GM19395 (cell line): ENCODE results near the gene LHFPL6.

Experiments used
- ATAC-seq: cut with Tn5 transposase; IDR thresholded peaks from one replicate; pipeline ENCODE4 v1.9.1; 2021; ENCODE audit warnings: mild to moderate bottlenecking, moderate library complexity; ENCODE audit not compliant: unreplicated experiment

The LHFPL6 gene

DNA sequence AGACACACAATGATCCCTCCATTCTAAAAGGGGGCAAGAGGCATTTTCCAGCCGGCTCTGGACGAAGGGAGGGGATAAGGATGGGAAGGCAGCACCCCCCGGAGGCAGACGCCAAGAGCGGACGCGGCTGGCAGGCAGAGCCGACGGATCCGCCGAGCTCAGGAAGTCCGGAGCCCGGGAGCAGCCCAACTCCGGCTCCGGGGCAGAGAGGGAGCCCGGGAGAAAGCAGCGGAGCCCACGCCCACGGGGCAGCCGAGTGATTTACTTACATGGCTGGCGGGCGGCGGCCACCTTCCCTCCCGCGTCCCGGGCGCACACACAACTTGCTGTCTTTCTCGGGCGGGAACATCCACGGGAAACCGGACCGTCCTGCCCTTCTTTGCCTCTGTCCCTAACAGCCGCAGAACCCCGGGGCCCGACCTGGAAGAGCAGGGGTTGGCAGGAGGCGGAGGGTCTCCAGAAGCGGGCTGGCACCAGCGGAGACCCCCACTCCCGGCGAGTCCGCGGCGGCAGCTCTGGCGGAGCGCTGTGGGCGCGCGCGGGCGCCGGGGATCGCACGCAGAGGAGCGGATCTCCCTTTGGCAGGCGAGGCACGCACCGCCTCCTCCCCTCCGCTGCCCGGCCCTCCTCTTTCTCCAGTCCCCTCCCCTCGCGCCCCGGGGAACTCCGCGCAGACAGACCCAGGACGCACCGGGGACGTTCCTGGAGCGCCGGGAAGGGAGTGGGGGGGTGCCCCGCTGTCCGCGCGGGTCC is at the start of gene LHFPL6:
LHFPL6 (minus strand) TSS at position 580 of the 753 bp plus-strand sequence.
- peak; percentile 86 for ATAC-seq

DNA sequence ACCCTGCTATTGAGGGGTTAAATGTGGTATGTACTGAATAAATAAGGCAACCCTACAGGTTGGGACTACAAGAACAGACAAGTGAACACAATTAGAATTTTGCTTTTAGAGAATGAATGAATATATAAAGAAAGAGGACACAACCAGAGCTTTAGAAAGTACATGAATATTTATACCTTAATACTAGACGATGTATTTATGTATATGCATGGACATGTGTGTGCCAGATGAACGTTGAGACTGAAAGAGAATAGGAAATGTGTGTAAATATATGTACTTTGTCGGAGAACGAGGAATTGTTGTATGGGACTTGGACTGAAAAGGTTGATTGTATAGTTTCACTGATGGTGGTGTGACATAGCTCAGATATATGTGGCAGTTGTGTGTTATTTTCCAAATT is 43.1 kb upstream of the LHFPL6 start:
- ATAC-seq = no peak

DNA sequence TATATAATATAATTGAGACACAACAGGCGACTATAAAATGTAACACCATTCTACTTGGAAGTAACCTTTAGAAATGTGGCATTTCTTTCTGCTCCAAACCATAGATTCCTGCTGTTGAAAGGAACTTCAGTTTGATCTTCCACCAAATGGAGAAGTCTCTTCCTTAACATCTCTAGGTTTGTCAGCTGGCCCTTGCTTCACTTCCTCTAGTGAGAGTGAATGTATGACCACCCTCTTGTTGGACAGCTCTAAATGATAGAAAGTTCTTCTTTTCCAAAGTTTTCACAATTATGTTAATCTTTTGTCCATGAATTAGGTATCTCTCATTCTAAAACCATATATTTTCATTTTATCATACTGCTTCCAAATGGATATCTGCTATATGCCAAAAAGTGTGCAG is 38.7 kb upstream of the LHFPL6 start:
- no peak for ATAC-seq

DNA sequence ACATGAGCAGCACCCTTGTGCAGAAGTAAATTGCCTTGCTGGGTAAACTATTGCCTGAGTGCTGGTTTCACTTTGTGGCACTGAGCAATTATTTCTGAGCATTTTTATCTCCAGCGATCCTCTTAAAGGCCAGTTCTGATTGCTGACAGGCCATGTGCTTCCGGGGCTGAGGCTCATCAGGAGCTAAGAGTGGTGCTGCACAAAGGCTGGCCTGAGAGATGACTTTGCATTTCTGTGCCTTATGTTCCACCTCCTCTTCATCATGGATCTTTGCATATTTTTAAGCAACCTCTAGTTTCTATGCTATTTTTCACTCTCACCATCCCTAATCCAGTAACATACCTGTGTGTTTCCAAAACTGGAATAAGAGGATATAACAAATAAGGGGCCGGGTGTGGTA is 34.9 kb upstream of the LHFPL6 start:
- no peak for ATAC-seq

DNA sequence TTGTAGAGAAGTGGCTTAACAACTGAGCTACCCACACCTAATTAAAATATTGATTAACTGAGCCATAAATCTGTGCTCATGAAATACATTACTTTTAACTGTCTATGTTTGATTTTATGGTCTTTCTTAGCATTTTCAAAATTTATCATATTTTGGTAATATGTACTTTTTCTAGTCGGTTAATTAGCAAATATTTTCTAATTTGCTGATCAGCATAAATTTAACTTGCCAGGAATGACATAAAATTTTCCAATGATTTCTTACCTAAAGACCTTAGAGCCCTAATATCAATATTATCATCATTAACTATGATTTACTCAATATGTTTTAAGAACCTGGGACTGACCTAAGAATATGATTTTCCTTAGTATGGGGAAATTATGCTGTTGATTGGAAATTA is 32.6 kb upstream of the LHFPL6 start:
- no peak for ATAC-seq

DNA sequence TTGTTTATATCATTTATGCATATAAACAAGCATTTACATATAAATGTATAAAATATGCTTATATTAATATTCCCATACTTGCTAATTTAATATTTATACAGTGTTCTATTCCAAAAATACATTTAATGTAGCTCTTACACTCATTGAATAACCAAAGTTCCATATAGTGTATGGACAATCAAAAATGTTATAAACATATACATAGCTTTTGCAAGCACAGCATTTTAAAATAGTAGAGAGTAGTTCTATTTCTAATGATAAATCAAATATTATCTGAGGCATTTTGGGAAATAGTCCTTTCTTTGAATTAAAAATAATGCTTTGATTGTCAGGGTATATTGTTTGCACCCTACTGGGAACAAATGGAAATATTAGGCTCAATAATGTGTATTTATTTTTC is 30.0 kb upstream of the LHFPL6 start:
- ATAC-seq = no peak

DNA sequence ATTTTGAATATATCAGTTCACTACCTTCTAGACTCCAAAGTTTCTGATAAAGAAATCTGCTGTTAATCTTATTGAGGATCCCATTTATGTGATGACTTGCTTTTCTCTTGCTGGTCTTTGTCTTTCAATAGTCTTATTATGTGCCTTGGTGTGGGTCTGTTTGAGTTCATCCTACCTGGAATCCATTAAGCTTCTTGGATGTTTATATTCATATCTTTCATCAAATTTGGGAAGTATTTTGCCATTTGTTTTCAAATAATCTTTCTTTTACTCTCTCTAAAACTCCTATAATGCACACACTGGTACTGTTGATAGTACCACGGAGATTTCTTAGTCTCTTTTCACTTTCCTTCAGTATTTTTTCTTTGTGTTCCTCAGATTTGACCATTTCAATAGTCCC is 28.3 kb upstream of the LHFPL6 start:
- ATAC-seq = no peak

DNA sequence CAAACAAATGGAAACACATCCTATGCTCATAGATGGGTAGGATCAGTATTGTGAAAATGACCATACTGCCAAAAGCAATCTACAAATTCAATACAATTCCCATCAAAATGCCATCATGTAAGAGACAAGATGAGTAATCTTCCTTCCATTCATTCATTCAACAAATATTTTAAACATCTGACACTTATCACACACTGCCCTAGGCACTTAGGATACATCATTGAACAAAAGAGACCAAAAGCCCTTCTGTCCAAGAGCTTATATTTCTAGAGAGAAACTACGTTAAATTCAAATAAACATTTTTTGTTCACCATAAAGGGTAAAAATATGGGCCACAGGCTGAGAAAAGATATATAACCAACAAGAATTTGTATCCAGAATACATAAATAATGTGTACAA is 20.5 kb upstream of the LHFPL6 start:
- no peak for ATAC-seq

DNA sequence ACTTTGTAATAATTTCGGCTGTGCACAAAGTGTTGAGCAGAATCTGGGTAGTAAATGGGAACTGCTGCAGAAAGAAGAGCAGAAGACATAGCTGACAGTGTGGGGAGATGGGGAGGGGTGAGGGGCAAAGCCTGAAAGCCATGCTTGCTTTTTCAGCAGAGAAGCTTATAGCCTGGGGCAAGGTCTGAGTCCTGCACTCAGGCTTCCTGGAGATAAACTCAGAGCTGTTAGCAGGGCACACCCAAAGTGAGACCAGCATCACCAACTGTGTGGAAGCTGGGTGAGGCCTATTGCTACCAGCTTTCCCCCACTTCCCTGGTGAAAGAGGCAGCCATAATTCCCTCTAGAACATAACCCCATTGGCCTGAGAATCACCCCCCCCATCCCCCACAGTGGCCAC is 15.6 kb upstream of the LHFPL6 start:
- no peak for ATAC-seq

DNA sequence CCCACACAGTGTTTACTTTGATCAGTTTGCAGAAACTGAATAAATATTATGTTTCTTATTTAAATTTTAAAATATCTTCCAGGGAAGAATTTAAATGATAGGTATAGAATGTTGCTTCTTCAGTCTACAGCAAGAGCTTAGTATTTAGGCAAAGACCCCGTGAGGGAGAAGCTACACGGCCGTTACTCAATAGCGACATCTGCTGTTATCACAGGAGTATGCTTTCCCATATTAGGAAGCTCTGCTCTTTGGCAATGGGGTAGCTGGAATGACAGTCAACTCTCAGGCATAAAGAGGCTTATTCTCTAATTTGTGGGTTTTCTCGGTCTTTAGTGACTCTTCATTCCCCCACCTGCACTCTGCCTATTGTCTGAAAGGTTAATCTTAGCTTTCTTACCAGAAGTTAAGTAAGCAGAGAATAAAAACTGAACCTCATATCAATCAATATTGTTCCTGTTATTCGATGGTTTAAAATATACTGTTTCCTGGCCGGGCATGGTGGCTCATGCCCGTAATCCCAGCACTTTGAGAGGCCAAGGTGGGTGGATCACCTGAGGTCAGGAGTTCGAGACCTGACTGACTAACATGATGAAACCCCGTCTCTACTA is 13.2 kb upstream of the LHFPL6 start:
- no peak for ATAC-seq

DNA sequence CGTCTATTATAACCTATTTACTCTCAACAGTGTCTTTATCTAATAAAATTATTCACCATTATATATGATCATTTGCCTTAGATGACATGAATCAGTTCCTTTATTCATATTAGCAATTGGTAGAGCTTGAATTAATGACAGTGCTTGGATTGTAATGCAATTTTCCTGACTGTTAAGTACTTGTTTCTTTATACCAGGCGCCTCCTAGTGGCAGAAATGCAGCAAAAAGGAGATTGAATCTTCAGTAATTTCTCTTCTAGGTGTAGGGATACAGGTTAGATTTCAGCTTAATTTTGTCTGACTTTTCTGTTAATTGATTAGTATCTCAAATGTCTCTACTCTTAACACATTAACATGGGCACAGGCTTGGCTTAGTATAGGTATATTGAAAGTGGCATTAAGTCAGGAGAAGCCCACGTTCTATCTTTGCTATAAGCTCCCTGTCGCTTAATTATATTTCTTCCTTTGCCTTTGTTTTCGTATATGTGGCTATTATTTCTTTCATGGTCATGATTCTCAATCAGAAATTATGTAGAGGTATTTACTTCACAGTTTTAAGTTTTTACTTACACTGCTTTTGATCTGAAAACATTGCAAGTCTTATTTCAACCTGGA is 9.1 kb upstream of the LHFPL6 start:
- ATAC-seq = no peak

DNA sequence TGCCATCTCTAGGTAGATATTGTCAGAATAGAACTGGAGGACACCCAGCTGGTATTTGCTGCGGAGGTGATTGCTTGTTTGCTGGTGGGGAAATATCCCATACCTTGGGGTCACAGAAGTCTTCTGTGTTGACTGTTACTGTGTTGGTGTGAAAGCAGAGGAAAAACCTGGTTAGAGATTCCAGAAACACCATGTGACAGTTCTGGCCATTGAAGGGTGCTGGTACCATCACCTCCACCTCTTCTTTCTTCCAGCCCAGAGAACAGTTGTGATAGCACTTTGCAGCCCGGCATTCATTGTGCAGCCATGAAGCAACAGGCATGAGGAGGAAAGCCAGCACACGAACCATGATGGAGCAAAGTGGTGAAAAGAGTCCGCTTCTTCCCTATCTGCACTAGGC is 4.9 kb upstream of the LHFPL6 start:
- no peak for ATAC-seq

DNA sequence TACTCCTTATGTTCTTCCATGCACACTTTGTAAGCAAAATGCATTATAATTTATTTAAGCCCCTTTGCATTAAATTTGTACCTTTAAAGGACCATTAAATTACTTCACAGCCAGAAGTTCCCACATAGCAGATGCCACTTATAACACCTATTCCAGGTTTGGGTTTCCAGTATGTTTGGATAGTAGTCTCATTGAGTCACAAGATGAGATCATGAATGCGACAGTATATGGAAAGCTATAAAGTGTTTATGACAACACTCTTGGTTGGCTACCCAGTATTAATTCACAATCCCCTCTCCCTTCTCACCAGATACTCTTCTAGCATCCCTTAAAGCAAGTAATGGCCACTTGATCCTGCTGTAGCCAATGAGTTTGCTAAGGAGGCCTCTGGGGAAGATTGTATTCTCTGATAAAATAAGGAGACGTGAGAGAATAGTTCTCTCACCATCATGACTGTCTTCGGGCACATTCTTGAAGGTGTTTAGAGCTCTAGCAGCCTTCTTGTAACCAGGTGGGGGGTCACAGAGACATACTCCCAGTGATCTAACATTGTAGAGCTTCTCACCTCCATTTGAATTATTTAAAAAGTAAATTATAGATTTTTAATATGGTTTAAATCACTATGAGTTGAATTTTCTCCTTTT is 2.8 kb upstream of the LHFPL6 start:
- no peak for ATAC-seq

DNA sequence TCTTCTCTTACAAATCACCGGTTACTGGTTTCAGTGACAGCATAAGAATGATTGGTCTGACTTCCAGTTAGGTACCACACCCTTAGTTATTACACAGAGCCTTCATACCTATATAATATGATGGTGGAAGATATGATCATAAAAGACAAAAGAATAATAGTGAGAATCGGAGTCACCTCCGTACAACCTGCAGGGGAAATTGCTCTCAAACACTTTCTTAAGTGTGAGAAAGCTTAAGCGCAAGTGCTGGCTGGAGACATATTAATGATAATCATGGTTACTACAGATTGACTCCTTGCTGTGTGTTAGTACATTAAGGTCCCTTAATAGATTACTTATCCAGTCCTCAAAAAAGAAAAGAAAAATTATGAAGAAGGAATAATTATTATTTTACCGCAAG is 1.8 kb upstream of the LHFPL6 start:
- ATAC-seq = no peak

DNA sequence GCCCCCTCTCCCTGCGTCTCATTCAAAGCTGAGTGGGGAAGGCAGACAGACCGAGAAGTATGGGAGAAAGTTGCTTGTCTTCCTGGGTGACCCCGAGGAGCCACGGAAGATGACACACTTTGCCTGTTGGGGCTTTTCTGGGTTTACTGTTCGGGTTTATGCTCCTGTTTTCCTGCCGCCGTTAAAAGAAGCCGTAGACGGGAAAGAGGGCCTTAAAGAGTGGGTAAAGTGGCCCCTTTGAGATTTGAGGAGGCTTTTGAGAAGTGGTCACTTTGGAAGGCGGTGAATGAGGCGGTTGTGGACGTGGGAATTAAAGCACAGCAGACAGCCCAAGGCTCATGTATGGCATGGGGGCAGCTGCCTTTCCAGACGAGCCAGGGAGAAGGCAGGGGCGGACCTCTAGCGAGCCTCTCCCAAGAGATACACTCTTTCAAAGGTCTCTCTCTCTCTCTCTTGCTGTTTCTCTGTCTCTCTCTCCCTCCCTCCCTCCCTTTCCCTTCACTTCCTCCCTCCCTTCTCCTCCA is 493 bp upstream of the LHFPL6 start:
- ATAC-seq = peak; percentile 41

DNA sequence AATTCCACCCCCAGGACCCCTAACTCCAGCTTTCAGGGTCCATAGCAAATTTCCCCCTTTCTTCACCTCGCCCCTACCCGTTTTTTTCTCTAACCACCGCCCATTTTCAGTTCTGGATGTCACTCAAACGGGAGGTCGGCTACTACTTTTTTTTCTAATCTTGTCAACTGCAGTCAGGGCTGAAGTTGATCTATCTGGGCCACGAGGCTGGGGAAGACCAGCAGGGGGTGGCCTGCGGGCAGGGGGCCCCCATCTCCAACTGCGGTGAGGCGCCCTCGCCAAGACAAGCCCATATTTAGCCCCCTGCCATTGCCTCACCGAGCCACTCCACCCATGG is 748 bp downstream of the LHFPL6 start:
- ATAC-seq = peak; percentile 52

DNA sequence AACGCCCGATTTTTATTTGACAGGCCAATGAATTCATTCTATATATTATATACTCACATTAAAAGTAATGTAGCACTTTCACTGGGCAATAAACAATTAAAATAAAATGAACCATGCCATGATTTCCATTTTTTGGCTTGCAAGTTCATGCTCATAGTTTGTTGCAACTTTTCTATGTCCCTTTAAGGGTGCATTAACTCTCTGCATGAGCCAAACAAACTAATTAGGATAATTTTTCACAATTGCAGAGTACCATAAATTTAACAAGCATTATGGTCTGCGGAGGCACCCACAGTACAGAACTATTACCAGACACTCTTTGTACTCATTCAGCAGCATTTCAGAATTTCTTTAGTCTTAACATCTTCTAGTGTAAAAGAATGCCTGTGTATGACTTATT is 1.4 kb downstream of the LHFPL6 start:
- no peak for ATAC-seq

DNA sequence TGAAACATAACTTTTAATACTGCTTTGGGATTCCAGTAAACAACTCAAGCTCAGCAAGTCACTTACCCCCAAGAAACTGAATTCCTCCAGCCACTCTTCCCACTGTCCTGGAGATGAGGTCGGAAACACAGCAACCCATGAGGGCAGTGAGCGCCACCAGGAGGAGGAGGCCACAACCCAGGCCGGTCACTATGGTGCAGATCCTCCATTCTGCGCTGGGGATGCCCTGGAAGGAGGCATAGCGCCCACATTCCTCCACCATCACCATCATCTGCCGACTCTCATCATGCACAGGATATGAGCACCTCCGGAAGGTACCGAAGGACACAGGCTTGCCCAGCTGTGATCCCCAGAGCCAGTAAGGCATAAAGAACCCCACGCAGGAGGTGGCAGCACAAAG is 2.2 kb downstream of the LHFPL6 start:
- no peak for ATAC-seq

DNA sequence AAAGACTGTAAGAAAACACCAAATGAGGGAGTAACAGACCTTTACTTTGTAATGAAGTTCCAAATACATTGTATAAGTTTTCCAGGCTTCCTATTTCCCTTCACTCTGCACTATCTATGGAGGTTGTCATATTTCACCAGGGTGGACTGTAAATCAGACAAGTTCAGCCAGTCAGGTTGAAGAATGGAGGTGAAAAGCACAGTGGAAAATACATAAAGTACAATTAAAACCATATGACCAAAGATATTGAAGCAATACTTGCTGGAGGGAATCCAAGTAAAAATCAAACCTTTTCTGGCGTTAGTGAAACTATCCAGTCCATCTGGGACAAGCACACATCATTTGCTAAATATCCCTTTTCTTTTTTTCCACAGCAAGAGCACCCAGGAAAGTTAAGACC is 3.2 kb downstream of the LHFPL6 start:
- ATAC-seq = no peak

DNA sequence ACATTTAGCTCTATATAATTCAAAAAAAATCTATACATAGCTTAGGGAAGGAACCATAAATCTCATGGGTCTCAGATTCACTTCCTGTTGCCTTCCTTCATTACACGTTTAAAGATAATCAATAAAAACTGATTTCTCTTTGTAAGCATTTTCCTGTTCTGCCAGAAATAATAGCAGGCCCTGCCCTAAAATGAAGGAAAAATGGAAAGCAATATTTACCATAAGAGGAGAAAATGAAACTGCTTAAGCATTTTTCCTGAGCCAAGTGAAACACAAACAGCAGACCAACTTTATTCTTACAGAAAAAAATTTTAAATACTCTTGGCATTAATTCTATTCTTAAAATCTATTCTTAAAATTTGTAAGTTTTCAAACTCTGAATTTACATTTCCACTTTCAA is 4.0 kb downstream of the LHFPL6 start:
- no peak for ATAC-seq

DNA sequence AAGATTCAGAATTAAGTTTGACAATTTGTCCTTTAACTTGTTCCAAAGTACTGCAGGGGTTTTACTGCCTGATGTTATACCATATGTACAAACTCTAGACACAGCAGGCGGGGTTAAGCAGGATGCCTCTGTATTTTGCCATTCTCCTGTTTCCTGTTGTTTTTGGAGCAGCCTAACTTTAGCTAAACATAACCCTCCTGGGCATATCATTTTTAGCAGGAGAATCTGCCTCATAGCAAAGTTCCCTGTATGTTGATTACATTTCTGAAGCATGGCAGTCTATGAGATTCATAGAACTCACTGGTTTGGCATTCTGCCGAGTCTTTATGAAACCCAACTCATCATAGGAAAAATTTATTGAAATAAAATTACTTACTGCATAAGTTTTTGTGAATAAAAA is 5.2 kb downstream of the LHFPL6 start:
- ATAC-seq = no peak

DNA sequence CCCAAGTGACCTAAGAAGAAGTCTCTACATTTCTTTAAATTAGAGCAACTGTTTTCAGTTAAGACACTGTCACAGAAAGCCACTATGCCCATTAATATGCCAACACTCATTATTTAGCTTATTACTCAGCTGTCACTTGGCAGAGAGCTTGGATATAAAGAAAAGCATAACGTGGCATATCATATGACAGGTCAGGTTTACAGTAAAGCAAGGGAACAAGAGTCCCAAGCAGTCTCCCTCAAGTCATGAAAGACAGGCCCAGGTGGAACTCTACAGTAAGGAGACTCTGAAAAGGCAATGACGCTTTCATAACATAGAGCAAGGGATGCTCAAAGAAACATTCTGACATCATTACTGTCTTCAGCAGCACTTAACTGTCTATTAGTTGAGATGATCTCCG is 6.3 kb downstream of the LHFPL6 start:
- ATAC-seq = no peak
